AG08395 (cell line): ENCODE results near the gene IGSF21.
"Not testable (repeated sequence)": the region's sequence is repeated elsewhere in the genome, so short reads cannot be mapped to it uniquely, and the experiment has no call there.

Experiments
- DNase-seq: peaks from one replicate; pipeline ENCODE4 v3.0.0; 2012; ENCODE audit warnings: mixed read lengths, low spot score

IGSF21 gene

DNA sequence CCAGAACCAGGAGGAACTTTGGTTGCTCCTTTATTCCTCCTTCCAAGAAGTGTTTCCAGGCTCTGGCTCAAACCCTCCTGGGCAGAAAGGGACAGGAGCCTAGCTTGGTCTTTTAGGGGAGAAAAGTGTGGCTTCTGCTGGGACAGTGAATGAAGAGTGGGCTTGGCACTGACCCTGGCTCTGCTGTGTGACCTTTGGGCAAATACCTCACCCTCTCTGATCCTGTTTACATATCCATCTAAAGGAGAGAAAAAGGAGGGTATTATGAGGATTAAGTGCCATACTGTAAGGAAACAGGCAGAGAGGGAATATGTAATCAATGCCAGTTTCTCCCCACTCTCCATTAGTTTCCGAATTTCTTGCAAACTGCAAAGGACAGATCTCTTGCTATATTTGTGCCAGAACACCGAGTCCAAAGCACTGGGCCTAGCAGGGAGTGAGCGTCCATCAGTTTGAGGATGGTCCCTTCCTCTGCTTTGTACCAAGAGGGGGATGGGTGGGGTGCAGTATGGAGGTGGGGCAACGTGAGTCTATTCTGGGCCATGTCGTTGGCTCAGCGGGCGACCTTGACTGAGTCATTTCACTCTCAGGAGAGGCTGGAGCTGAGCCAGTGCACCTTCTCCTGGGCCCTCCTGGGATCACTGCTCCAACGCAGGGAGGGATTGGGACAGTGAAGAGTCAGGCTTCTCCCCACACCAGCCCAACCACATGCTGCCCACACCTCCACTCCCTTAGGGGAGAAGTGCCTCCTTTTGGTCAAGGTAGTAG is 38.4 kb downstream of the IGSF21 start:
- DNase-seq, result no peak

DNA sequence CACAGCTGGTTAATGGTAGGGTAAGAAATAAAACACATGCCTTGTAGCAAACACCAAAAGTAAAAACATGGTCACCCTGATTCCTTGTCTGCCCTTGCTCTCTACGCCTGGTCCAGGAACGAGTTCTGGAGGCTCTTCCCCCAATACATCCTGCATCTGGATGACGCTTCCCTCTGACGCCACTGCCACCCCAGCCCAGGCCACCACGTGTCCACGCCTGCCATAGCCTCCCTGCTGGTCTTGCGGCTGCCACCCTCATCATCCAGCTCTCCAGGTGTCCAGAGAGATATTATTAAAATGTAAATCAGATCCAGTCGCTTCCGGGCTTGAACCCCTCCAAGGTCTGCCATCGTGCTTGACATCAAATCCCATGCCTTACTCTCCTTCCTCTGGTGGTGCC is 39.3 kb downstream of the IGSF21 start:
- DNase-seq, result no peak

DNA sequence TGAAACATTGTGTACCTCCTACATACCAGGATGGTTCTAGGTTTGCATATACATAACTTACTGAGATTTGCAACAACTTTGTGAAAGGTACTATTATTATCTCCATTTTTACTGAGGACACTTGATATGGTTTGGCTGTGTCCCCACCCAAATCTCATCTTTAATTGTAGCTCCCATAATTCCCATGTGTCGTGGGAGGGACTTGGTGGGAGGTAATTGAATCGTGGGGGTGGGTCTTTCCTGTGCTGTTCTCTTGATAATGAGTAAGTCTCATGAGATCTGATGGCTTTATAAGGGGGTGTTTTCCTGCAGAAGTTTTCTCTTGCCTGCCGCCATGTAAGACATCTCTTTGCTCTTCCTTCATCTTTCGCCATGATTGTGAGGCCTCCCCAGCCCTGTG is 40.1 kb downstream of the IGSF21 start:
- no peak for DNase-seq

DNA sequence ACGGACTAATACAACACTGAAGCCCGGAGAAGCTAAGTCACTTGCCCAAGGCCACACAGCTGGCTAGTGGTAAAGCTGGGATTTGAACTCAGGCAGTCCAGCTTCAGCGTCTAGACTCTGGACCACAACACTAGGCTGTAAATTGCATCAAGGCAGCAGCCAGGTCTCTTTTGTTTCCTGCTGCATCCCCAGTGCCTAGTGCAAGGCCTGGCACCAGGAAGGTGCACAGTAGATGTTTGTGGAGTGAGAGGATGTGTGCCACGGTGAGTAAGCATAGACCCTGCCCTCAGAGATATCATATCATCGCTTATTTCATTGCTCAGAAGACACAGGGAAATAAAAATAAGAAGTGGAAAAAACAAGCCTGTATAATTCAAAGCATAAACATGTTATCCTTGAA is 40.9 kb downstream of the IGSF21 start:
- no peak for DNase-seq

DNA sequence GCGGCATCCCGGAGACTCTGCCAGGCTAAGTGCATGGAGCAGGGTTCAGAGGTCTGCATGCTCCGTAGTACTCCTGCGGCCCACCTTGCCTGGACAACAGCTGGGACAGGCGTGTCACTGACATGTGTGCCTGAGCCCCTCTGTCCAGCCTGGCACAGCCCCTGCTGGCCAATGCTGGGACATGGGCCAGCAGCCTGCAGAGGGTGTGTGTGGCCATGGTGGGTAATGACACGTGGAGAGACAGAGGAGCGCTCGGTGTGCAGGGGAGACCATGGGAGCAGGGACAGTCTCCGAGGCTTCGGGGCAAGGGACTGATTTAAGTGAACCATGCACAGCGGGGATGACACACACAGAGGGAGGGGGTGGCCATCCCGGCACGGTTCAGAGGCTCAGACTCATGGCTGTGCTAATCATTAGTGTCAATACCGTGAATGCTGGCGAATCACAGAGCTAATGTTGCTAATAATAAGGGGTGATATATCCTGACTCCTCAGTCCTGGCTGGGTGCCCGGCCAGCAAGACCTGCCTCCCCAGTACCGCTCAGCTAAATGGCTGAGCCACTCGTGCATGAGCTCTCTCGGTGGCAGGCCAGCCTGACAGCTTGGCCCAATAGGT is 41.5 kb downstream of the IGSF21 start:
- DNase-seq, result no peak

DNA sequence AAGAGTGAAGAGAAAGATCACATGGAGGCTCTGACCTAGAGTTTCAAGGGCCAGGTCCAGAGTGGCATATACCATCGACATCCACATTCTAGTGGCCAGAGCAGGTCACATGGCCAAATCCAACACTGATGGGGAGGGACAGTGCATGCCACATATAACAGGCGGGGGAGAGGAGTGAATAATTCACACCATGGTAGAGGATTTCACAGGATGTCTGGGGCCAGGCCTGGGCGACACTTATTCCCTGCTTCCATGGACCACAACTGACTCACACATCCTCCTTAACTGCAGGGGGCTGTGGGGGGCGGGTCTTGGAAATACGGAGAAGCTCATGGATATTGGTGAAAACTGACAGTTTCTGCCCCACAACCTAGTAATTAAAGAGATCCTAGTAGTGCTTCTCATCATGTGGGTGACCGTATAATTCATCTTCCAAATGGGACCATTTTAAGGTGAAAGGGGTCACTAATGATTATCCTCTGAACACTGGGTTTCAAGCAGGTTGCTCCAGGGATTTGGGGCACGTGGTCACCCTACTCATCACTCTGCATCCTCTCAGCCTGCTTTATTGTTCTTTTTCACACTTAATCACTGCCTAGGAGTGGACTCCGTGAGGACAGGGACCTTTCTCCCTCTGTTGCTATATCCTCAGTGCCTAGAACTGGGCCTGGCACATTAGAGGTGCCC is 44.0 kb downstream of the IGSF21 start:
- DNase-seq, result no peak

DNA sequence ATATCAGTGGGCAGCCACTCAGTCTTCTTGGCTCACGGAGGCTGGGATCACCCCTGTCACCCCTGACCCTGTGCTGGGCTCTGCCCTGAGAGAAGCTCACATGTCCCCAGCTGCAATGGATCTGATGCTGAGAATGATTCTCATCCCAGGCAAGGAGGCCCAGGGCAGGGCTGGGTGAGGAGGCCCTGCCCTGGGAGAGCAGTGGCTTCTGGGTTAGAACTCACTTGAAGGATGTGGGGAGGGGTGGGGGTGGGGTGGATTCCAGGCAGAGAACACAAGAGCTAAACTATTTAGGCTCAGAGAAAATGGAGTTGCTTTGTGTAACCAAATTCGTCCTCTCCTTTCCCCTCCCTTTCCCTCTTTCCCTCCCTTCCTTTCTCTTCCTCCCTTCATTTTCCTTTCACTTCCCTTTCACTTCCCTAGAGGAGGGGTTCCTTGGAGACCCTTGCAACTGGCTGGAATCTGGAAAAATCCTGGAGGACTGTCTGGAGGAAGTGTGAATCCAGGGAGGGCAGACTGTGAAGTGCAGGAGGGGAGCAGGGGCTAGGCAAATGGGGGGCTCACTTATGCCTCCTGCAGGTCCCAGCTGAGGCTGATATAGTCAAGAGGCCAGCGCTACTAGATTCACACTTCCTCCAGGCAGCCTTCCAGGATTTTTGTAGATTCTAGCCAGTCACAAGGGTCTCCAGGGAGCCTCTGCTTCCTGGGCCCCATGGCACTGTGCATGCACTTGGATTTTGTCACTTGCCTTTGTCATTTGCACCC is 47.0 kb downstream of the IGSF21 start:
- no peak for DNase-seq

DNA sequence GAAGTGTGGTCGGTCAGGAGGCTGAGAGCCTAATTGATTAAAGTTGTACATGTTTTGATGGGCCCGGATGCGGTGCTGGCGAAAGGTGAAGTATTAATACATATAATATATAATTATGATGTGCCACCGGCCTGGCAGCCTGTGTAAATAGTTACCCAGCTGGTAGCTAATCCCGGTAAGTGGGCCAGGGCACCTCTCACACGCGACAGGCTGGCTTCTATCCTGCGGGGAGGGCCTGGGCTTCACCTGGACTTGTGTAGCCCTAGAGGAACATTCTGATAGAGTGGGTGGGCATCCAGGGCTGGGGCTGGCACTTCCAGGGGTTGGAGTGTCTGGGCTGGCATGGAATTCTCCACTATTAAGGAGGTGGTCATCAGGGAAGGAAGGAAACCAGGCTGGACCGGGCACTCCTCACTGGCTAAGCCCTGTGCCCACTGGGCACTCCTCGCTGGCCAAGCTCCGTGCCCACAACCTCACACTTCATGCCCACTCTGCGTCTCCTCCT is 48.3 kb downstream of the IGSF21 start:
- no peak for DNase-seq

DNA sequence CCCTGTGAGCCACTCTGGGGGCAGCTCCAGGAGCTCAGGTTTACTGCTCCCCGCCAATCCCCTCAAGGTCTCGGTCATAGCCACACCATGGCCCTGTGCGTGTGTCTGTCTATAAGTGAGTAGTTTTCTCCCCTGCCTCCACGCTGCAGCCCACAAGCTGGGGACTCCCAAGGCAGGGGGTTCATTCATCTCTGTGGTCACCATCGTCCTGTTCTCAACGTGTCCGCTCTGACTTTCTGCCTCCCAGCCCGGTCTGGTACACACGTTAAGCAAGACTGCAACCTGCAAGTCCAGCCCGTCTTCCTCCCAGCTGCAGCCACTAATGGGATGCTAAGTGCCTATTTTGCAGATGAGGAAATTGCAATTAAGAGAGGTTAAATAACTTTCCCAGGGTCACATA is 49.8 kb downstream of the IGSF21 start:
- no peak for DNase-seq

DNA sequence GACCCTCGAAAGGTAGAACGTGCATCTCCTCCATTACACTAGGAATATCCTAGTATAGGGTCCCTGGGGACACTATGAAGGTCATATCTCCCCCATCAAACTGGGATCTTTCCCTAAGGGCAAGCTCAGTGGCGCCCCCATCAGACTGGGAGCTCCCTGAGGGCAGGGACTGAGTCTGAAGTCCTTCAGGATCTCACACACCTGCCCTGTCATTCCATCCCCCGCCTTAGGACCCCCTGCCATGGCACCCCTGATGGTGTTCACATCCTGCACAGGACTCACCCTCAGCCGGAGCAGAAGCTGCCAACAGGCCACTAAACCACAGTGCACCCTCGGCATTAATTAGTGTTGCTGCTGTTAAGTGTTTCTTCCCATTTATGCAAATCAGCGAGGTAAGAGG is 50.4 kb downstream of the IGSF21 start:
- DNase-seq, result no peak

DNA sequence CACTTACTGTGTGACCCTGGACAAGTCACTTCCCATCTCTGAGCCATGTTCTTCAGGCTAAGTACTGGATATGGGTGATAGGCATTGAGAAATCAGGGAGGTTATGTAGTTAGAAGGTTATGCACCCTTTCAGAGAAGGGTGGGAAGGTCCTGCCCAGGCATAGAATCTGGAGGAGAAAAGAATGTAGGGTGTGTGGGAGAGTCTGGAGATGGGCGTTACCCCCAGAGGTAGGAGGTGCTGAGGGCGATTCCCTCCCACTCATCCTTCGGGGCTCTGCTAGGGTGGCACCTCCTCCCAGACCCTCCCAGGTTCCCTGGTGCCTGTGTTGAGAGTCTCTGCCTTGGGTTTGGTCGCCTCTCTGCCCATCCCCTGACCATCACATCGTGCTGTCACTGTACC is 51.1 kb downstream of the IGSF21 start:
- no peak for DNase-seq

DNA sequence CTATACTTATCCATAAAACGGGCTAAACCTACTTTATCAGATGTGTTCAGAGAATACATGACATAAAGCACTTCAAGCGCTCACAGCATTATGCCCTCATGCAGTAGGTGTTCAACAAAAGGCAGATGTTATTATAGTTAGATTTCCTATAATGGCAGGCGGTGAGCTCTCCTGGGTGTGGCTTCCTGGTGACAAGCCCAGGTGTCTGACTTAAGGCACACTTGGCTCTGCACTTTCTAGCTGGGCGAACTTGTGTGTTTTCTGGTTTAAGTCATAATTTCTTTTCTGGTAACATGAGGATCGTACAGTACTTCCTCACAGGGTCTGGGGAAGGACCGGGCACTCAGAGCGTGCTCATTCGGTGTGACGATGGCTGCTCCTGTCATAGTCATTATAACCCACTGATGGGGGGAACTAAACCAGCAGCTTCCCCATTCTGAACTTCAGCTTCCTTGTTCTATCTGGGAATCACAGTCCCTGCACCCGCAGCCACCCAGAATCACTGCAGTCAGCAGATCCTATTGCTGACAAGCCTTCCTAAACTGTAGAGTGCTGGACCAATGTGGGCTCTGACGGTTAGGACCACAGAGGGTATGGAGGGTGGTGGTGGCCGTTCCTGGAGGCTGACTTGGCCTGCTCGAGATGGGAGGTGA is 52.8 kb downstream of the IGSF21 start:
- no peak for DNase-seq

DNA sequence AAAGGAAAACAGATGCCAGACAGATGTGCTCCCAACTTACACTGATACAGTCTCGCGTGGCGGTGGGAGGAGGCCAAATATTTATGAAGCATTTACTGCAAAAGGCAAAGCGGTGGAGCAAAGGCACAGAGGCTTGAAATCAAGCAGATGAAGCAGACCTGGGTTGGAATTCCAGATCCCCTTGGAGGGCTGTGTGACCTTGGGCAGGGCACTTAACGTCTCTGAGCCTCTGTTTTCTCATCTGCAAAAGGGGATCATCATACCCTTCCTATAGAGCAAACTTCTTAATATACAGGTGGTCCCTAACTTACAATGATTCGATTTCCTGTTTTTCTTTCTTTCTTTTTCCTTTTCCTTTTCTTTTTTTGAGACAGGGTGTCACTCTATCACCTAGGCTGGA is 54.1 kb downstream of the IGSF21 start:
- no peak for DNase-seq

DNA sequence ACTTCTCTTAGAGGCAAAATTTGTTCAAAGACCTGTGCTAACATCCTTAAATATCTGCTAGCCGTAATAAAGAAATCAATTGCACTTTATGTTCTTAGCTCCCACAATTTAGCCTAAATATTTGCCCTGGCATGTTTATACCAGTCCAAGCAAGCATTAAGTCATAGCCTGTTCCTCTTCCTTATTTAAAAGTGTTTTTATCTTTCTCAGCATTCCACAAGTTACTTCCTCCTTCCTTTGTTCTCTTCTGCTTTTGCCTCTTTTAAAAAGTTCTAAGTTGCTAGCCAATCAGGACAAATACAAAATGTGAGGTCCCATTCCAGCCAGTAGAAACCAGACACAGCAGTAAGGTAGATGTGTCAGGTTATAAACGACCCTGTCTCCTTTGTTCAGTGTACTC is 58.0 kb downstream of the IGSF21 start:
- DNase-seq, result not testable (repeated sequence)

DNA sequence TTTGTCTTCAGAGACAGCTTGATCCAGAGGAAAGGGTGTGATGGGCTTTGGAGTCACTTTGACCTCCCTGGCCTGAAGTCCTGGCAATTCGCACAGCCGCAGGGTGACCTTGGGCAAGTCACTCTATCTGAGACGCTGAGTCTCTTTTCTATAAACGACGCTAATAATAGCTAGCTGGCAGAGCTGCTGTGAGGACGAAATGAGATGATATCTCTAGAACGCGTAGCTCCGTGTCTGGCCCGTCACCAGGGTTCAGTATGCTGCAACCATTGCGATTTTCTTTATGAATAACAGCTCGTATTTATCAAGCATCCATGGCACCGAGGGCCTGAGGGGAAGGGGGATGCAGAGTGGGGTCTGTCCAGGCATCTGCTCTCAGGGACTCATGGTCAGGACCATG is 58.7 kb downstream of the IGSF21 start:
- DNase-seq, result no peak

DNA sequence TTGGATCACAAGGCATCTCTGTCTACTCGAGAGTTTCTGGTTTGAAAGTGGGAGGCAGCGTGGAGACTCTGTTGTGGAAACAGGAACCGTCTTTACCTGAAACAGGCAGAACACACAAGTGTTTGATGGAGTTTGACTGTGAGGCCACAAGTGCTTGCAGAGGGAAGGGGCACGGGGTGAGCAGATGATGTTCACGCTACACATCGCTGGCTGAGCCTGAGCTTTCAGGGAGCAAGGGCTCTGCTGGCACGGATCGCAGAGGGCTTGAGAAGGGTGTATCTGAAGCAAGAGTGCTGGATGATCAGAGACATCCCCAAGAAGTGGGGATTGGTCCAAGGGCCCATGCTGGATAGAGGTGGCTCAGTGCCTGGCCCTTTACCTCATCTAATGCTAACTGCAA is 59.3 kb downstream of the IGSF21 start:
- no peak for DNase-seq

DNA sequence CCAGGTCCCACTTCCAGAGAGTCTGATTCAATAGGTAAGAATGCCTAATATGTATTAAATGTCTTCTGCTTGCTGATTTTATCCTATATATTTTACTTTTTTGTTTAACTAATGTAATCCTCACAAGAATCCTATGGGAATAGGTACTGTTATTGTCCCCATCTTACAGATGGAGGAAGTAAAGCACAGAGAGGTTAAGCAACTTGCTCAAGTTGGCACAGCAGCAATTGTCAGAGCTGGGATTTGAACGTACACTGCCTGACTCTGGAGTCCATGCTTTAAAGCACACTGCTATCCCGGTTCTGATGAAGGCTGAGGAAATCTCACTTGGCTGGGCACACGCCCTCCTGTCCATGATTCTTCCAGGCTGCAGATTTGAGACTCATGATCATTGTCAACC is 62.8 kb downstream of the IGSF21 start:
- DNase-seq, result no peak

DNA sequence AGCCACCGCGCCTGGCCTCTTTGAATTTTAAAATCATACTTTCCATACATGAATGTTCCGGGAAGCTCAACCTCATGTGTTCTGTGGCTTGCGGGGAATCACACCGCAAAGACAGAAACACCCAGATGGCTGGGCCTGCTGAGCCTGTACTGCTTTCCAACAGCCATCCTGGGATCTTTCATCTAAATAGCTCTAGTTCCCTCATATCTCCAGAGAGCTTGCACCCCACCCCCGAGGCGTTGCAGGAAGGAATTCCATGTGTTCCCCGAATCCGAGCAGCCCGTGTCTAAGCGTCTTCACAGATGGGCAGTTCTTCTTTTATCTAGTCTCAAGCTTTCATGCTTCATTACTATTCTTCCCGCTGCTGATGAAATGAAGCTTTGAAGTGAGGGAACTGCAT is 66.4 kb downstream of the IGSF21 start:
- DNase-seq, result no peak

DNA sequence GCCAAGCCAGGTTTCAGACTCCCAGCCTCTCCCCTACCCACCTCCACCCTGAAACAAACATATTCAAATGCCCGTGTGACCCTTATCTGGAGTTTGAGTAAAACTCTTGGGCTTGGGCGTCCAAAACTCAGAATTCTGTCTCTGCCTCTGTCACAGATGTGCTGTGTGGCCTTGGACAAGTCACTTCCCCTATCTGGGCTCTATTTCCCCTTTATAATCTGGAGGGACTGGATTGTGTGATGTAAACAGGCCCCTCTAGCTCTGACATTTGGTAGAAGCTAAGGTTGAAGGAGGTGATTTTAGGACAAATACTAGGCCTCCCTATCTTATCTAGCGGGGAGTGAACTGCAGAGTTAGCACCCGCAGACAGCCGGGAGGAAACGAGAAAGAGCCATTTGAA is 67.5 kb downstream of the IGSF21 start:
- no peak for DNase-seq

DNA sequence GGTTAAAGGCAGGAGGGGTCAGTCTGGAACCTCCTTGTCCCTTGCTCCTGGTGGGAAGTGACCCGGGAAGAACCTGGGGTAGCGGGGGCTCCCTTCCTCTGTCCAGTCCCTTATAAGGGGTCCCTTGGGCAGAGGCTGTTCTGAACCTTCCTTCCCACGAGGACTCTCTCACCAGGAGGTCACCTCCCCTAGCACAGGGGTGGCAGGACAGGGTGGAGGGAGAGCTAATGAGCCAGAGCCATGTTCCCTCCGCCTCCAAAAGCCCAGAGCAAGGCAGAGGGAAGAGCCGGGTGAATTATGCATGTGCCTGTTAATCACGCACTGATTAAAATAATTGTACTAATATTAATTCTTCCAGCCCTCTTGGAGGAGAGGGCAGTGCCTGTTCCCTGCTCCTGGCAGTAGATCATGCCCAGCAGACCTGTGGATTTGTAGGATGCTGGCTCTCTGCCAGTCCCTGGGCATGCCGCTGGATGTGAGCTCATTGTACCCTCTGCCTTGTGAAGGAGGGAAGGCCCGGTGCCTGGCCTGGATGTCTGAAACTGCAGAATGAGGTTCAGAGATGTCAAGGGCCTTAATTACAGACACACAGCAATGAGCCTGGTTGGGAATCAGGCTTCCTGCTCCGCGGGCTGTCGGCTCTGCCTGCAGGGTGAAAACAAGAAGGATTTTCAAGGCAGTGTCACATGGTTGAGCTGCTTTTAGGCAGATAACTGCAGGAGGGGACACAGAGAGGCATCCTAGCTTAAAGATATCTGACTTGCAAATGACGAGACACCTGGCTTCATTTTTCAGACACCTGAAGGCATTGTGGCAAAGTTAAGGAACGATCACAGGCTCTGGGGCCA is 68.2 kb downstream of the IGSF21 start:
- no peak for DNase-seq

DNA sequence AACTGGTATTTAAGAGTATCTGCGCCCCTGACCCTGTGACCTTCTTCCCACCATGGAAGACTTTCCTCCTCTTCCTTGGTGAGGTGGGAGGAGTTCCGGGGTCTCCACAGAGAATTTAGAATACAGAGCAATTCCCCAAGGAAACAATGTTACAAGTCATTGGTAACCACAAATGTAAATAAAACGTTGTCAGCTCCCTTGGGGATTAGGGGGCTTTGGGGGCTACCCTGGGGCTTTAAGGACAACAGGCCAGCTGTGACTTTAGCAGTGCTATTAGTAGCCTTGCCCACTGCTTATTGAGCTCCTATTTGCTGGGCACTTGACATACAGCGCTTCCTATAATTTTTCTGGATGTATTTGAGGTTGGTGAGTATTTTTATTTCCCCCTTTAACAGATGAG is 69.0 kb downstream of the IGSF21 start:
- DNase-seq, result no peak
